GM04503 (cell line): ENCODE results near the gene FLAD1.

Source experiments
- DNase-seq: peaks from one replicate; pipeline ENCODE4 v3.0.0-alpha.2; 2012; ENCODE audit warnings: low read depth

Gene FLAD1

GRCh38 chr1:154990276-154990675 lies 7.1 kb downstream of the FLAD1 start:
- no peak for DNase-seq

GRCh38 chr1:154992721-154993571 lies 9.8 kb downstream of the FLAD1 start:
- DNase-seq, result no peak

GRCh38 chr1:154993572-154994268 lies 10.6 kb downstream of the FLAD1 start, which contains the start of gene LENEP:
Gene LENEP (plus strand): TSS chr1:154993586. CDS start chr1:154993608, 22 bp downstream.
- DNase-seq, result no peak

DNA sequence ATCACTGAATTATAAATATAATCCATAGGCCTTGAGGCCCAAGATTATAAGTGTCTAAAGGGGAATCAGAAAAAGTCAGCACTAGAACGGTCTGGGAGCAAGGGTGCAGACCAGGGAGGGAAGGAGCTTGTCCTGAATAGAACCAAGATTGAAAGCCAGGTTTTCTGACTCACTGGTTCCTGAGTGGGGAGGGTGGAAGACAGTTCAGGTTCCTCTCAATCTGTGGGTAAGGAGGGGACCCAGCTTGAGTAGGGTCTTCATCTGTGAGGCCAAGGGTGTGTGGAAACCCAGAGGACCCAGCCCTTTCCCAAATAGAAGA lies 11.1 kb downstream of the FLAD1 start:
- no peak for DNase-seq

GRCh38 chr1:154994591-154994990 lies 11.4 kb downstream of the FLAD1 start:
- no peak for DNase-seq

DNA sequence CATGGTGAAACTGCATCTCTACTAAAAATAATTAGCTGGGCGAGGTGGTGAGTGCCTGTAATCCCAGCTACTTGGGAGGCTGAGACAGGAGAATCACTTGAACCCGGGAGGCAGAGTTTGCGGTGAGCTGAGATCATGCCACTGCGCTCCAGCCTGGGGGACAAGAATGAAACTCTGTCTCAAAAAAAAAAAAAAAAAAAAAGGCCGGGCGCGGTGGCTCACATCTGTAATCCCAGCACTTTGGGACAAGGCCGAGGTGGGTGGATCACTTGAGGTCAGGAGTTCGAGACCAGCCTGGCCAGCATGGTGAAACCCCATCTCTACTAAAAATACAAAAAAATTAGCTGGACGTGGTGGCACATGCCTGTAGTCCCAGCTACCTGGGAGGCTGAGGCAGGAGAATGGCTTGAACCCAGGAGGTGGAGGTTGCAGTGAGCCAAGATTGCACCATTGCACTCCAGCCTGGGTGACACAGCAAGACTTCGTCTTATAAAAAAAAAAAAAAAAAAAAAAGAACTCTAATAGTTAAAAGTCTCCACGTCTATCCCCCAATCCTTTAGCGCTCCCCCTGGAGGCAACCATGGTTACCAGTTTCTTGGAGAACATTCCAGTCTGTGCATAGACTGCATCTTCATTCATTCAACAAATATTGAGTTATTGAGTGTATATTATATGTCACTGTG lies 12.3 kb downstream of the FLAD1 start:
- peak; percentile 45 for DNase-seq

GRCh38 chr1:154996966-154997701 lies 14.0 kb downstream of the FLAD1 start:
- no peak for DNase-seq

GRCh38 chr1:154998201-154998780 lies 15.1 kb downstream of the FLAD1 start:
- no peak for DNase-seq

- no peak for DNase-seq
Observed at GRCh38 chr1:154998818-154999570, 15.8 kb downstream of the FLAD1 start.

- DNase-seq, result no peak
Observed at GRCh38 chr1:154999571-155000410, 16.6 kb downstream of the FLAD1 start.

- DNase-seq, result no peak
Observed at GRCh38 chr1:155000411-155000725, 17.2 kb downstream of the FLAD1 start.

GRCh38 chr1:155000726-155001424 lies 17.7 kb downstream of the FLAD1 start:
- peak; percentile 69 for DNase-seq

- no peak for DNase-seq
Observed at GRCh38 chr1:155001425-155001674, 18.2 kb downstream of the FLAD1 start.

DNA sequence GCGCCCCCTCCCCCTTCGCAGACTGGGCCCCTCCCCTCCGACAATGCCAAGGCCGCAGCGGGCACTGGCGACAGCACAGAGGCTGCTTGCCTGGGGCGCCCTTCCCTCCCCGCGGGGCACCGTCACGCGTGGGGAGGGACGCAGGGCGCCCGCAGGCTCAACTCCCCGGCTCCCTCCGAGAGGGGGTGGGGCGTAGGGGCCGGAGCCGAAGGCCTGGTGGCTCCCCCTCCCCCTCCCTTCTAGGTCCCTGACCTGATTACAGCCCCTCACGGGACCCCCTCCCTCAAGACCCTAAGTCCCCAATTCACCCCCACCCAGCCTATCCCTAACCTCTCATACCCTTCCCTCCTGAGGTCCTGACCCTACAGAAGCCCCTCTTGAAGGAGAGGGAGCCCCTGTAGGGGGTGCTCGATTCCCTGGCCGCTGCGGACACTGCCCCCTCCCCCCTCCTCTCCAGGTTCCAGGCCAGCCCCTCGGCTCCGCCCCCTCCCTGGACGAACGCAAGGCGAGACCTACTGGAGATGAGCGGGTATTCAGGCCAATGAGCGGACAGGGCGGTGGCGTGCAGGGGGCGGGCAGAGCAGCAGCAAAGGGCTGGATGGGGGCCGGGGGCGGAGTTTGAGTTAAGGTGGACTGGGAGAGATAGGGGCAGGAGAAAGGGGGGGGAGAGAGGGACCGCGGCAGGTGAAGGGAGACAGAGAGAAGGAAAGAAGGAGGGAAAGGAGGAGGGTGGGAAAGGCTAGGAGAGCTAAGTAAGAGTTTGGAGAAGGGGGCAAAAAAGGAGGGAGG lies 18.7 kb downstream of the FLAD1 start:
- DNase-seq, result peak; percentile 89

DNA sequence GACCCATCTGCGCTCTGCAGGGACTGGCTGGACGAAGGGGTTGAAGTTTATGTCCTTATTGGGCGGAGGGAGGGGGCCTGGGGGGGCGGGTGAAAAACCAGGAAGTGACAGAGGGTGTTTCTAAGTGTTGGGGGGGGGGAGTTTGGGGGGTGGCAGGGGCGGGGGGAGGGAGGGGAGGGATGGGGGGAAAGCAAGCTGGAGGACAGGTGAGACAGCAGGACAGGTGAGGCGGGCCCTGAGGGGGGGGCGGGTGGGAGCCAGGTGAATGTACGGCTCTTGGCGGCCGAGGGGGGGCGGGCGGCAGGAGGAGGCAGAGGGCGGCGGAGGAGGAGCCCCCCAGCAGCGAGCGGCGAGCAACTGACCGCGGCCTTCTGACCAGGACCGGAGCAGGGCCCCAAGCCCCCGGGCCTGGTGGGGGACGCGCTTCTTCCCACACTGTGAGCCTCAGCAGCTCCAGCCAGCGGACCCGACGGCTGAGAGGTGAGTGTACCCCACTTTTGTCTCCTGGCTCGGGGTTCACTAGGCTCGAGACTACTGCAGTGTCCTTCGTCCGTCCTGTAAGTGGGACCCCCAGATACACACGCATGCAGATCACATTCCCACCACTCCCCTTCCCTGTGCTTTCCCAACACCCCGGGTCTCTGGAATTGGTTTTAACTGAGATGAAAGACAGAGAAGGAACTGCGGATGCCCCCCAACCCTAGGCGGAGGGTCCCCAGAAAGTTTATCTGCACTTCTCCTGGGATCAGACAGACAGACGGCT lies 19.5 kb downstream of the FLAD1 start, which contains the start of gene ZBTB7B:
ZBTB7B (plus strand) TSS at position 339 of the 763 bp plus-strand sequence. CDS start 11,859 bp downstream, outside the sequence.
- DNase-seq, result no peak

- DNase-seq, result no peak
Observed at GRCh38 chr1:155003227-155003765, 20.2 kb downstream of the FLAD1 start.

DNA sequence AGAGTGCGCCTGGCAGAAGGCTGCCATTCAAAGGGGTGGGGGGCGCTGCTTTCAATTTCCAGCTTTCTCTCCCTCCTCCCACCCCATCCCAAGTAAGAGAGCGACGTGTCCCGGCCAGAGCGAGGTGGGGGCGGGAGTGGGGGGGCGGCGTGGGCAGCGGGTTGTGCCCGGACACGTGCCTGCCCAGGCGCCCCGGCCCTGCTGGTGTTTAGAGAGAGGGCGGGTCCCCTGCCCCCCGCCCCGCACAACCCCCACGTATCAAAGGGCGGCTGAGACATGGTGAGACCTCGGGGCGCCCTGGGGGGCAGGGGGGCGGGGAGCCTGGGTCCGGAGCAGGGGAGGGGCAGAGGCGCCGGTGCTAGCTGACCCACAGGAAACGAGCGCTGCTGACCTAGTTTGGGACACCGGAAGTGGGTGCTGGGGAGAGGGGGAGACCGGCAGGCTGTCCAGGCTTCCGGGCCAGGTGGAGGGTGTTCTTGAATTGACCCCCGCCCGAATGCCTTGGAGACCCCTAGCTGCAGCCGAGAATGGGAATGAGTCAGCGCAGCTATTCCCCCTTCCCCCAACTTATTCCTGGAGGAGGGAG lies 20.7 kb downstream of the FLAD1 start:
- no peak for DNase-seq
